IPS-11a (cell line): ENCODE measurements around the gene RNASEH1.
"Not testable (repeated sequence)": the region's sequence is repeated elsewhere in the genome, so short reads cannot be mapped to it uniquely, and the experiment has no call there.

Source experiments
- H3K4me3 ChIP-seq: one replicate; pipeline ENCODE4 v1.5.1; 2013; ENCODE audit warnings: low read depth, low read length, control low read depth

Gene RNASEH1

GRCh38 chr2:3522961-3523421, 35.1 kb downstream of the RNASEH1 start:
- no peak overlapping the region for H3K4me3 ChIP-seq

- H3K4me3 ChIP-seq, result no peak overlapping the region
Observed at GRCh38 chr2:3520591-3520990, 37.5 kb downstream of the RNASEH1 start.

GRCh38 chr2:3519255-3520205, 38.6 kb downstream of the RNASEH1 start, which contains the start of gene ADI1:
ADI1 (minus strand) TSS chr2:3519531; CDS start chr2:3519487, 44 bp downstream.
- peak within 1 kb of the TSS; percentile 81 for H3K4me3 ChIP-seq

GRCh38 chr2:3518496-3519254, 39.5 kb downstream of the RNASEH1 start:
- H3K4me3 ChIP-seq, result peak overlapping the region; percentile 81

GRCh38 chr2:3517948-3518495, 40.1 kb downstream of the RNASEH1 start:
- peak overlapping the region; percentile 81 for H3K4me3 ChIP-seq

- no peak overlapping the region for H3K4me3 ChIP-seq
Observed at GRCh38 chr2:3516831-3517230, 41.3 kb downstream of the RNASEH1 start.

GRCh38 chr2:3515438-3515837, 42.7 kb downstream of the RNASEH1 start:
- not testable (repeated sequence) for H3K4me3 ChIP-seq

- H3K4me3 ChIP-seq, result no peak overlapping the region
Observed at GRCh38 chr2:3513026-3513810, 44.9 kb downstream of the RNASEH1 start.

GRCh38 chr2:3512086-3512485, 46.0 kb downstream of the RNASEH1 start:
- no peak overlapping the region for H3K4me3 ChIP-seq

GRCh38 chr2:3505771-3506170, 52.4 kb downstream of the RNASEH1 start:
- no peak overlapping the region for H3K4me3 ChIP-seq

GRCh38 chr2:3504741-3505140, 53.4 kb downstream of the RNASEH1 start:
- H3K4me3 ChIP-seq, result no peak overlapping the region

GRCh38 chr2:3503483-3503882, 54.6 kb downstream of the RNASEH1 start:
- no peak overlapping the region for H3K4me3 ChIP-seq

GRCh38 chr2:3503046-3503445, 55.1 kb downstream of the RNASEH1 start:
- no peak overlapping the region for H3K4me3 ChIP-seq

GRCh38 chr2:3500326-3500899, 57.7 kb downstream of the RNASEH1 start:
- no peak overlapping the region for H3K4me3 ChIP-seq

- no peak overlapping the region for H3K4me3 ChIP-seq
Observed at GRCh38 chr2:3498783-3499394, 59.2 kb downstream of the RNASEH1 start.

- not testable (repeated sequence) for H3K4me3 ChIP-seq
Observed at GRCh38 chr2:3496708-3497080, 61.4 kb downstream of the RNASEH1 start.
